ENCODE measurements around the gene FAU. TPM values are rescaled to one million over a fixed set of nuclear protein-coding genes. Genes with fewer than 3 reads are reported as not detected.
A peak's percentile ranks its signal among the peaks of the same experiment; 100 is the strongest.

The FAU gene
- total and polyA plus RNA-seq, 9 of the 15 experiments (the other 6 are each of a cell fraction or from before 2014, with no cell fraction given): 433 to 1,827 (median 942) TPM

GRCh38 chr11:65112546-65113360, 9.2 kb downstream of the FAU start (continued):
- TF ChIP-seq, protein P1, sequence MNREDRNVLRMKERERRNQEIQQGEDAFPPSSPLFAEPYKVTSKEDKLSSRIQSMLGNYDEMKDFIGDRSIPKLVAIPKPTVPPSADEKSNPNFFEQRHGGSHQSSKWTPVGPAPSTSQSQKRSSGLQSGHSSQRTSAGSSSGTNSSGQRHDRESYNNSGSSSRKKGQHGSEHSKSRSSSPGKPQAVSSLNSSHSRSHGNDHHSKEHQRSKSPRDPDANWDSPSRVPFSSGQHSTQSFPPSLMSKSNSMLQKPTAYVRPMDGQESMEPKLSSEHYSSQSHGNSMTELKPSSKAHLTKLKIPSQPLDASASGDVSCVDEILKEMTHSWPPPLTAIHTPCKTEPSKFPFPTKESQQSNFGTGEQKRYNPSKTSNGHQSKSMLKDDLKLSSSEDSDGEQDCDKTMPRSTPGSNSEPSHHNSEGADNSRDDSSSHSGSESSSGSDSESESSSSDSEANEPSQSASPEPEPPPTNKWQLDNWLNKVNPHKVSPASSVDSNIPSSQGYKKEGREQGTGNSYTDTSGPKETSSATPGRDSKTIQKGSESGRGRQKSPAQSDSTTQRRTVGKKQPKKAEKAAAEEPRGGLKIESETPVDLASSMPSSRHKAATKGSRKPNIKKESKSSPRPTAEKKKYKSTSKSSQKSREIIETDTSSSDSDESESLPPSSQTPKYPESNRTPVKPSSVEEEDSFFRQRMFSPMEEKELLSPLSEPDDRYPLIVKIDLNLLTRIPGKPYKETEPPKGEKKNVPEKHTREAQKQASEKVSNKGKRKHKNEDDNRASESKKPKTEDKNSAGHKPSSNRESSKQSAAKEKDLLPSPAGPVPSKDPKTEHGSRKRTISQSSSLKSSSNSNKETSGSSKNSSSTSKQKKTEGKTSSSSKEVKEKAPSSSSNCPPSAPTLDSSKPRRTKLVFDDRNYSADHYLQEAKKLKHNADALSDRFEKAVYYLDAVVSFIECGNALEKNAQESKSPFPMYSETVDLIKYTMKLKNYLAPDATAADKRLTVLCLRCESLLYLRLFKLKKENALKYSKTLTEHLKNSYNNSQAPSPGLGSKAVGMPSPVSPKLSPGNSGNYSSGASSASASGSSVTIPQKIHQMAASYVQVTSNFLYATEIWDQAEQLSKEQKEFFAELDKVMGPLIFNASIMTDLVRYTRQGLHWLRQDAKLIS (CRISPR knock-in tag; IDR thresholded peaks at IDR 0.05): peak; percentile 80
- TF ChIP-seq, protein P2, sequence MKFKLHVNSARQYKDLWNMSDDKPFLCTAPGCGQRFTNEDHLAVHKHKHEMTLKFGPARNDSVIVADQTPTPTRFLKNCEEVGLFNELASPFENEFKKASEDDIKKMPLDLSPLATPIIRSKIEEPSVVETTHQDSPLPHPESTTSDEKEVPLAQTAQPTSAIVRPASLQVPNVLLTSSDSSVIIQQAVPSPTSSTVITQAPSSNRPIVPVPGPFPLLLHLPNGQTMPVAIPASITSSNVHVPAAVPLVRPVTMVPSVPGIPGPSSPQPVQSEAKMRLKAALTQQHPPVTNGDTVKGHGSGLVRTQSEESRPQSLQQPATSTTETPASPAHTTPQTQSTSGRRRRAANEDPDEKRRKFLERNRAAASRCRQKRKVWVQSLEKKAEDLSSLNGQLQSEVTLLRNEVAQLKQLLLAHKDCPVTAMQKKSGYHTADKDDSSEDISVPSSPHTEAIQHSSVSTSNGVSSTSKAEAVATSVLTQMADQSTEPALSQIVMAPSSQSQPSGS (CRISPR knock-in tag; IDR thresholded peaks at IDR 0.05): no peak; the same call in 1 of the 2 replicates
- peak; percentile 51; the same call in 1 of the 2 replicates for TF ChIP-seq NR1H2 (CRISPR knock-in tag; IDR thresholded peaks at IDR 0.05)
- TF ChIP-seq PHTF2 (CRISPR knock-in tag; IDR thresholded peaks at IDR 0.05): no peak
- peak; percentile 88 for TF ChIP-seq CCNT2 (IDR thresholded peaks at IDR 0.05; ENCODE audit: borderline replicate concordance, extremely low read depth, insufficient read length, low read depth, low read length)
- TF ChIP-seq CHD2 (IDR thresholded peaks at IDR 0.05; ENCODE audit: low read depth, low read length): peak; percentile 33; the same call in 1 of the 2 replicates
- no peak for TF ChIP-seq EWSR1 (IDR thresholded peaks at IDR 0.05; ENCODE audit: borderline replicate concordance, low read depth, partially characterized antibody)
- 0 out of 2 replicates have a peak, but pooled peaks have one; percentile 38 for TF ChIP-seq TOE1 (IDR thresholded peaks at IDR 0.05; ENCODE audit: borderline replicate concordance)
- TF ChIP-seq TOE1 (CRISPR knock-in tag; IDR thresholded peaks at IDR 0.05; ENCODE audit: borderline replicate concordance, low read depth): no peak
- TF ChIP-seq NR3C1 (CRISPR knock-in tag; IDR thresholded peaks at IDR 0.05): no peak
- TF ChIP-seq PHB2 (IDR thresholded peaks at IDR 0.05; ENCODE audit: low read depth): no peak
- no peak for TF ChIP-seq ARID3B (CRISPR knock-in tag; IDR thresholded peaks at IDR 0.05; ENCODE audit: borderline replicate concordance)
- no peak for TF ChIP-seq SMAD1 (IDR thresholded peaks at IDR 0.05; ENCODE audit: low read depth, low read length, partially characterized antibody)
- TF ChIP-seq EP400 (IDR thresholded peaks at IDR 0.05): peak; percentile 46; the same call in 1 of the 2 replicates
- TF ChIP-seq PURB (CRISPR knock-in tag; IDR thresholded peaks at IDR 0.05; ENCODE audit: low read depth): no peak
- TF ChIP-seq CAMTA2 (CRISPR knock-in tag; conservative IDR thresholded peaks at IDR 0.05): no peak
- peak; percentile 75 to 92 for TF ChIP-seq MAZ (CRISPR knock-in tag; conservative IDR thresholded peaks at IDR 0.05 in 1 of 2, IDR thresholded peaks at IDR 0.05 in 1 of 2)
- peak; percentile 84 for TF ChIP-seq CBX1 (IDR thresholded peaks at IDR 0.05; ENCODE audit: low read depth)
- TF ChIP-seq FOXP1 (CRISPR knock-in tag; IDR thresholded peaks at IDR 0.05): 0 out of 2 replicates have a peak, but pooled peaks have one; percentile 29
- no peak for TF ChIP-seq LEF1 (IDR thresholded peaks at IDR 0.05)
